GM21723 (cell line): ENCODE results near the gene TMEM41B.
"Not testable (repeated sequence)": the region's sequence is repeated elsewhere in the genome, so short reads cannot be mapped to it uniquely, and the experiment has no call there.

ENCODE experiments used
- ATAC-seq: cut with Tn5 transposase; IDR thresholded peaks from one replicate; pipeline ENCODE4 v1.9.1; 2021; ENCODE audit warnings: mild to moderate bottlenecking, moderate library complexity; ENCODE audit not compliant: unreplicated experiment

TMEM41B gene

GRCh38 chr11:9263840-9264315, 50.5 kb downstream of the TMEM41B start:
- ATAC-seq, result peak; percentile 64

GRCh38 chr11:9260838-9261146, 53.6 kb downstream of the TMEM41B start:
- ATAC-seq, result not testable (repeated sequence)

- ATAC-seq, result no peak
Measured at GRCh38 chr11:9259981-9260837, 54.2 kb downstream of the TMEM41B start.

- ATAC-seq, result not testable (repeated sequence)
Measured at GRCh38 chr11:9258279-9258678, 56.1 kb downstream of the TMEM41B start.

GRCh38 chr11:9254416-9254815, 60.0 kb downstream of the TMEM41B start:
- ATAC-seq, result no peak

GRCh38 chr11:9253086-9253485, 61.3 kb downstream of the TMEM41B start:
- no peak for ATAC-seq

- no peak for ATAC-seq
Measured at GRCh38 chr11:9251311-9251710, 63.1 kb downstream of the TMEM41B start.

- ATAC-seq, result peak; percentile 80
Measured at GRCh38 chr11:9250139-9250582, 64.2 kb downstream of the TMEM41B start.

- no peak for ATAC-seq
Measured at GRCh38 chr11:9249252-9249651, 65.1 kb downstream of the TMEM41B start.

GRCh38 chr11:9247863-9248262, 66.5 kb downstream of the TMEM41B start:
- no peak for ATAC-seq

GRCh38 chr11:9236242-9236641, 78.2 kb downstream of the TMEM41B start:
- not testable (repeated sequence) for ATAC-seq

- no peak for ATAC-seq
Measured at GRCh38 chr11:9232482-9232881, 81.9 kb downstream of the TMEM41B start.

GRCh38 chr11:9231848-9232177, 82.6 kb downstream of the TMEM41B start:
- ATAC-seq, result peak; percentile 85
